Gastrocnemius medialis (tissue), 4 donors: Measurements from ENCODE around the gene WNK2.

Experiments used
- POLR2A ChIP-seq, 2 donors: fragments of 450-650 bp; IDR thresholded peaks; one replicate each; pipeline ENCODE4 v1.6.1; 2017; ENCODE audit warnings: antibody characterized with exemption in 2 of 2, mild to moderate bottlenecking in 2 of 2, moderate library complexity in 2 of 2
- TF ChIP-seq, protein P1 (sequence below), 5 experiments: fragments of 450-650 bp in 3 of 5; fragments of 200-600 bp in 2 of 5; sonication (generic) in 2 of 5; IDR thresholded peaks in 4 of 5; conservative IDR thresholded peaks in 1 of 5; 1 replicate in 4 of 5; 2 replicates in 1 of 5; pipeline ENCODE4 v1.5.1; 2016 to 2019; ENCODE audit warnings: antibody characterized with exemption in 5 of 5, mild to moderate bottlenecking in 3 of 5, moderate library complexity in 3 of 5

DNA sequence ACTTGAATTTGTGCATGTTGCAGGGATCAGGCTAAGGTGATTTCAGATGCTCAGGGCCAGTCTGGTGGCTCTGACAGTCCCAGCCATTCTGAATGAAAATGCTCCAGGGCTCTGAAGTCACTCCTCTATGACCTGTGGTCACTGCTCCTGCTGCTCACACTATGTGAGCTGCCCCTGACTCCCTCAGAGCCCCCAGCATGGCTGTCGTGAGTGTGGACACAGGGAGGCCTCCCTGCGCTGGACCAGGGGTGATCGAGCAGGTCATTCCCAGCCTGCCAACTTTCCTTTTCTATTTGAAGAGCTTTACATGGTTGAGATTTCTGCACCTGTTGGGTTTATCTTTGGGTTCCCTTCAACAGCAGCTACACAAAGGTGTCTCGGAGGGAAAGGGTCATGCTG is 74.5 kb downstream of the WNK2 start:
- TF ChIP-seq, protein P1, sequence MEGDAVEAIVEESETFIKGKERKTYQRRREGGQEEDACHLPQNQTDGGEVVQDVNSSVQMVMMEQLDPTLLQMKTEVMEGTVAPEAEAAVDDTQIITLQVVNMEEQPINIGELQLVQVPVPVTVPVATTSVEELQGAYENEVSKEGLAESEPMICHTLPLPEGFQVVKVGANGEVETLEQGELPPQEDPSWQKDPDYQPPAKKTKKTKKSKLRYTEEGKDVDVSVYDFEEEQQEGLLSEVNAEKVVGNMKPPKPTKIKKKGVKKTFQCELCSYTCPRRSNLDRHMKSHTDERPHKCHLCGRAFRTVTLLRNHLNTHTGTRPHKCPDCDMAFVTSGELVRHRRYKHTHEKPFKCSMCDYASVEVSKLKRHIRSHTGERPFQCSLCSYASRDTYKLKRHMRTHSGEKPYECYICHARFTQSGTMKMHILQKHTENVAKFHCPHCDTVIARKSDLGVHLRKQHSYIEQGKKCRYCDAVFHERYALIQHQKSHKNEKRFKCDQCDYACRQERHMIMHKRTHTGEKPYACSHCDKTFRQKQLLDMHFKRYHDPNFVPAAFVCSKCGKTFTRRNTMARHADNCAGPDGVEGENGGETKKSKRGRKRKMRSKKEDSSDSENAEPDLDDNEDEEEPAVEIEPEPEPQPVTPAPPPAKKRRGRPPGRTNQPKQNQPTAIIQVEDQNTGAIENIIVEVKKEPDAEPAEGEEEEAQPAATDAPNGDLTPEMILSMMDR (IDR thresholded peaks at IDR 0.05 in 4 of 5, conservative IDR thresholded peaks at IDR 0.05 in 1 of 5): no peak
- TF ChIP-seq POLR2A (IDR thresholded peaks at IDR 0.05): no peak
